Uterus (tissue), 2 donors: ENCODE measurements around the gene ZNF652.

ENCODE experiments used
- POLR2A ChIP-seq, 2 donors: fragments of 450-650 bp; IDR thresholded peaks; one replicate each; pipeline ENCODE4 v1.6.1; 2016; ENCODE audit warnings: antibody characterized with exemption in 2 of 2, mild to moderate bottlenecking in 1 of 2, moderate library complexity in 1 of 2
- TF ChIP-seq, protein P1 (sequence below), 4 experiments: fragments of 200-600 bp in 2 of 4; fragments of 450-650 bp in 2 of 4; sonication (generic) in 2 of 4; IDR thresholded peaks; one replicate each; pipeline ENCODE4 v1.5.1; 2016 to 2019; ENCODE audit warnings: antibody characterized with exemption in 4 of 4, mild to moderate bottlenecking in 2 of 4, moderate library complexity in 1 of 4

DNA sequence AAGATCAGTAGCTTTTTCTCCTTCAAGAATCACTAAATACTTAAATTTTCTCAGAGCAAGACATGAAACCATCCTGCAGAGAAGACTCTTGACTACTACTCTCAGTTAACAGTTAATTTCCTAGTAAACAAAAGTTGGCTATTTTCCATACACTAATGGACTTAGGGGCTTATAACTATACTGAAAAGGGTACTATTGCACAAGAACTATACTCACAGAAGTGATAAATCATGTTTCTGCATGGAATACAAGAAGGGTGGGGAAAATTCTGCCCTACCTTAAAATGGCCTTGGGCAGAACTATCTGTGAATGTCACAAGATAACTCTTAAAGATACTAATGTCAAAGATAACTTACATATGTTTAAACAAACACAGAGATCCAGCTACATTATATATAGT lies 12.5 kb downstream of the ZNF652 start:
- TF ChIP-seq, protein P1, sequence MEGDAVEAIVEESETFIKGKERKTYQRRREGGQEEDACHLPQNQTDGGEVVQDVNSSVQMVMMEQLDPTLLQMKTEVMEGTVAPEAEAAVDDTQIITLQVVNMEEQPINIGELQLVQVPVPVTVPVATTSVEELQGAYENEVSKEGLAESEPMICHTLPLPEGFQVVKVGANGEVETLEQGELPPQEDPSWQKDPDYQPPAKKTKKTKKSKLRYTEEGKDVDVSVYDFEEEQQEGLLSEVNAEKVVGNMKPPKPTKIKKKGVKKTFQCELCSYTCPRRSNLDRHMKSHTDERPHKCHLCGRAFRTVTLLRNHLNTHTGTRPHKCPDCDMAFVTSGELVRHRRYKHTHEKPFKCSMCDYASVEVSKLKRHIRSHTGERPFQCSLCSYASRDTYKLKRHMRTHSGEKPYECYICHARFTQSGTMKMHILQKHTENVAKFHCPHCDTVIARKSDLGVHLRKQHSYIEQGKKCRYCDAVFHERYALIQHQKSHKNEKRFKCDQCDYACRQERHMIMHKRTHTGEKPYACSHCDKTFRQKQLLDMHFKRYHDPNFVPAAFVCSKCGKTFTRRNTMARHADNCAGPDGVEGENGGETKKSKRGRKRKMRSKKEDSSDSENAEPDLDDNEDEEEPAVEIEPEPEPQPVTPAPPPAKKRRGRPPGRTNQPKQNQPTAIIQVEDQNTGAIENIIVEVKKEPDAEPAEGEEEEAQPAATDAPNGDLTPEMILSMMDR (IDR thresholded peaks at IDR 0.05), result no peak
- no peak for TF ChIP-seq POLR2A (IDR thresholded peaks at IDR 0.05)
